ENCODE data around the gene SMAD5. TPM values are rescaled to one million over a fixed set of nuclear protein-coding genes. Genes with fewer than 3 reads are reported as not detected.

The SMAD5 gene
- polyA plus RNA-seq, 1 experiment = 98.3 TPM

- no peak for DNase-seq (ENCODE audit: low read depth, low spot score)
- Histone ChIP-seq H3K9me3 (ENCODE audit: control insufficient read depth, insufficient read depth, low read length) (no peaks in the 10 kb centered on the region), H3K27ac (ENCODE audit: low read depth, low read length) (no peak overlapping the region), H3K4me3 (ENCODE audit: low read depth, low read length) (no peak overlapping the region), H3K27me3 (ENCODE audit: control insufficient read depth, insufficient read depth, low read length) (peaks cover 4% of the 10 kb centered on the region)
- ChIA-PET CTCF (interaction anchor here (1.1 kb wide), 1 partner anchor 8 kb away, joined by 3 read pairs; no protein-coding TSS in a partner anchor), POLR2A (no interaction called here)
- no peak for TF ChIP-seq CTCF (IDR thresholded peaks at IDR 0.05; ENCODE audit: low read depth, low read length)
Observed at GRCh38 chr5:136089791-136090190, 42.9 kb upstream of the SMAD5 start.

- no peaks in the 10 kb centered on the region for H3K9me3 ChIP-seq (ENCODE audit: control insufficient read depth, insufficient read depth, low read length)
- peaks cover 7% of the 10 kb centered on the region for H3K27me3 ChIP-seq (ENCODE audit: control insufficient read depth, insufficient read depth, low read length)
- ChIA-PET POLR2A (no interaction called here), CTCF (interaction anchor here (1.1 kb wide), 1 partner anchor 9 kb away, joined by 3 read pairs; no protein-coding TSS in a partner anchor)
- no peak for TF ChIP-seq CTCF (IDR thresholded peaks at IDR 0.05; ENCODE audit: low read depth, low read length)
- DNase-seq (ENCODE audit: low read depth, low spot score) = no peak
- no peak overlapping the region for H3K4me3 ChIP-seq (ENCODE audit: low read depth, low read length)
- no peak overlapping the region for H3K27ac ChIP-seq (ENCODE audit: low read depth, low read length)
Observed at GRCh38 chr5:136090319-136090718, 42.3 kb upstream of the SMAD5 start.

GRCh38 chr5:136094189-136094912 lies 38.3 kb upstream of the SMAD5 start:
- ChIA-PET POLR2A (no interaction called here), CTCF (interaction anchor here (0.6 kb wide), 1 partner anchor 527 kb away, joined by 8 read pairs; no protein-coding TSS in a partner anchor)
- DNase-seq (ENCODE audit: low read depth, low spot score) = no peak

DNA sequence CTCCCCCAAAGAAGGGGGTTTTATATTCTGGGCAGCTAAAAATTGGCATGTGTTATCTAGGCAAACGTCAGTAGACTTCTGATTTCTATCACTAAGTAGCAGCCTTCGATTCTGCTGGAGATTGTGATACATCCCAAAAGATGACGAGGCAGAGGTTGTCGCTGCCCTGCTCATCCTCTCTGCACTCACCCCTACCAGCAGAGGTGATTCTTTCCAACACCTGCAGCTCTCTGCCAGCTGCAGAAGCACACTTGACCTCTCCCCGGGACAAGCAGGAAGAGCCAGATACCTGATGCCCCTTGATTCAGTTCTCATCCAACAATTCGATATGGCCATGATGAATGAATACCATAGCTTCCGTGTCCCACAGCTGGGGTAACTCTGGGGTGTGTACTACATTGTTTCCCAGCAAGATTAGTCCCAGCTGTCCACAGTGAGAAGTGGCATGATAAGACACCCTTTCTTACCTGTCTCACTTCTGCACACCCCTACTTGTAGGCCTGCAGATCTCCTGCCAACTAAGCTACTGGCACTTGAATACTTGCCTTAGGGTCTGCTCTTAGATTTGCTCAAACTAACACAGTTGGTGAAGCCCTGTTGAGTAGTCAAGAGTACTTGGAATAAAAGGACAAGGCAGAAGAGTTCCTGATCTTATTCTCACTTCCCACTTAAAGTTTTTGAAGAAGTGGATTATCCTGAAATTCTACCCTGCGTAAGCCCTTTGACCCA lies 37.6 kb upstream of the SMAD5 start:
- Histone ChIP-seq H3K27ac (ENCODE audit: low read depth, low read length) (no peak overlapping the region), H3K4me3 (ENCODE audit: low read depth, low read length) (no peak overlapping the region), H3K27me3 (ENCODE audit: control insufficient read depth, insufficient read depth, low read length) (peaks cover 20% of the 10 kb centered on the region), H3K9me3 (ENCODE audit: control insufficient read depth, insufficient read depth, low read length) (no peaks in the 10 kb centered on the region)
- ChIA-PET POLR2A (no interaction called here), CTCF (interaction anchor here (0.6 kb wide), 1 partner anchor 528 kb away, joined by 8 read pairs; no protein-coding TSS in a partner anchor)
- DNase-seq (ENCODE audit: low read depth, low spot score) = no peak
- TF ChIP-seq CTCF (IDR thresholded peaks at IDR 0.05; ENCODE audit: low read depth, low read length) = no peak

More at GRCh38 chr5:136094189-136094912, 38.3 kb upstream of the SMAD5 start:
- Histone ChIP-seq H3K4me3 (ENCODE audit: low read depth, low read length) (no peak overlapping the region), H3K27me3 (ENCODE audit: control insufficient read depth, insufficient read depth, low read length) (peaks cover 20% of the 10 kb centered on the region), H3K9me3 (ENCODE audit: control insufficient read depth, insufficient read depth, low read length) (no peaks in the 10 kb centered on the region), H3K27ac (ENCODE audit: low read depth, low read length) (no peak overlapping the region)
- no peak for TF ChIP-seq CTCF (IDR thresholded peaks at IDR 0.05; ENCODE audit: low read depth, low read length)

DNA sequence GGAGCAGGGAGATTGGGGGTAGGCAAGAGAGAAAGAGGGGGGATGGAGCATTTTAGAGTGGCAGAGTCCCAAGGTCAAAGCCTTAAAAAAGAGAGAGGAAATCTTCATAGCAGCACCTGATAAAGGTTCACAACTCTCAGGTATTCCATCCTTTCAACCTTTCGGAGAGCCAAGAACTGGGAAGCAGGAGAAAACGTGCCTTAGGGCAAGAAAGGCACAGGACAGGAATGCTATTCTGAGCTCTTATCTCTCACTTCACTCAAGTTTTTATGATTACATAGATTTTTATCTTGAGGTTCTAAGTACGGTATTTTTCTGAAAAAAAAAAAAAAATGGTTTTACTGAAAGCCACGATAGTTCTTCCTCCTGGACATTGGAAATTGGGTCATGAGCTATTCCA lies 34.5 kb upstream of the SMAD5 start:
- Histone ChIP-seq H3K27ac (ENCODE audit: low read depth, low read length) (no peak overlapping the region), H3K4me3 (ENCODE audit: low read depth, low read length) (no peak overlapping the region), H3K9me3 (ENCODE audit: control insufficient read depth, insufficient read depth, low read length) (no peaks in the 10 kb centered on the region), H3K27me3 (ENCODE audit: control insufficient read depth, insufficient read depth, low read length) (peaks cover 20% of the 10 kb centered on the region)
- ChIA-PET CTCF (interaction anchor here (0.7 to 1.1 kb wide), 2 partner anchors 9 to 114 kb away, joined by 3 to 6 read pairs; no protein-coding TSS in a partner anchor), POLR2A (no interaction called here)
- TF ChIP-seq CTCF (IDR thresholded peaks at IDR 0.05; ENCODE audit: low read depth, low read length) = no peak
- DNase-seq (ENCODE audit: low read depth, low spot score) = no peak

Data from AG04450 (cell line).